Esophagus muscularis mucosa (tissue), 4 donors: Measurements from ENCODE around the gene ORC6. TPM values are rescaled to one million over a fixed set of nuclear protein-coding genes. Genes with fewer than 3 reads are reported as not detected.

Source experiments
- DNase-seq: peaks from one replicate; pipeline ENCODE4 v3.0.0-alpha.2; 2017; ENCODE audit errors: extremely low spot score
- H3K27ac ChIP-seq, 4 donors: fragments of 200-600 bp; sonication (generic); replicated peaks in 1 of 4; 1 replicate in 3 of 4; 2 replicates in 1 of 4; pipeline ENCODE4 v1.5.1; 2016 to 2019; ENCODE audit warnings: mild to moderate bottlenecking in 1 of 4
- H3K27me3 ChIP-seq, 4 donors: fragments of 200-600 bp; sonication (generic); one replicate each; pipeline versions ENCODE4 v1.5.1 to v1.6.0; 2016 to 2019
- H3K36me3 ChIP-seq, 4 donors: fragments of 200-600 bp; sonication (generic); one replicate each; pipeline ENCODE4 v1.5.1; 2016 to 2019
- H3K4me1 ChIP-seq, 4 donors: fragments of 200-600 bp; sonication (generic); one replicate each; pipeline ENCODE4 v1.5.1; 2016 to 2019
- H3K4me3 ChIP-seq, 4 donors: fragments of 200-600 bp; sonication (generic); 1 replicate in 2 of 4; 2 replicates in 2 of 4; pipeline ENCODE4 v1.5.1; 2016 to 2019; ENCODE audit warnings: mild to moderate bottlenecking in 4 of 4, moderate library complexity in 1 of 4
- H3K9me3 ChIP-seq, 4 donors: fragments of 200-600 bp; sonication (generic); 1 replicate in 3 of 4; 2 replicates in 1 of 4; pipeline ENCODE4 v1.5.1; 2016 to 2019
- CTCF ChIP-seq, 3 experiments: fragments of 200-600 bp in 2 of 3; fragments of 450-650 bp in 1 of 3; sonication (generic) in 2 of 3; IDR thresholded peaks; one replicate each; pipeline ENCODE4 v1.5.1; 2017 to 2019; ENCODE audit warnings: antibody characterized with exemption in 3 of 3, mild to moderate bottlenecking in 2 of 3, moderate library complexity in 1 of 3
- EP300 ChIP-seq: sonication (generic); formaldehyde crosslinking; IDR thresholded peaks from one replicate; pipeline ENCODE4 v1.6.1; 2017; ENCODE audit warnings: antibody characterized with exemption
- POLR2A ChIP-seq: fragments of 450-650 bp; IDR thresholded peaks from one replicate; pipeline ENCODE4 v1.6.1; 2017; ENCODE audit warnings: antibody characterized with exemption, moderate library complexity, mild to moderate bottlenecking, low read depth
- POLR2AphosphoS5 ChIP-seq, 2 donors: sonication (generic); formaldehyde crosslinking; IDR thresholded peaks; one replicate each; pipeline ENCODE4 v1.6.1; 2017; ENCODE audit warnings: antibody characterized with exemption in 2 of 2
- WGBS: methylation state at CpG from one replicate; pipeline ENCODE4 v1.1.5; 2018; 5-methylcytosine and 5-hydroxymethylcytosine counted together
- intact Hi-C: fragments of 100-400 bp; cut with DNase I; formaldehyde crosslinking; loops from one replicate; pipeline ENCODE4 v1.15.1; 2023
- total RNA-seq, 4 donors: library from RNA; depleted of rRNA; stranded (reverse); fragments of >200 nt; gene quantifications; one replicate each; pipeline versions ENCODE4 v1.1.0 to v1.2.1, GENCODE V29; 2016

ORC6 gene
- total RNA-seq, 4 donors from 2014 or later = 0.32 to 0.99 (median 0.67) TPM

- intact Hi-C loops = no loop called here
- TF ChIP-seq CTCF (IDR thresholded peaks at IDR 0.05) = no peak
- no peak for TF ChIP-seq POLR2AphosphoS5 (IDR thresholded peaks at IDR 0.05)
- TF ChIP-seq POLR2A = no peak
- TF ChIP-seq EP300 = no peak
- peaks cover 0 to 3% (median 0%) of the 10 kb centered on the region in 4 donors for H3K4me1 ChIP-seq
- WGBS = 64% methylated on average over 3 of the region's 12 CpGs
- no peaks in the 10 kb centered on the region for H3K27me3 ChIP-seq
- H3K36me3 ChIP-seq = peaks cover 0 to 25% (median 0%) of the 10 kb centered on the region in 4 donors
- no peak overlapping the region for H3K4me3 ChIP-seq
- no peak for DNase-seq
- no peaks in the 10 kb centered on the region for H3K9me3 ChIP-seq
- no peak overlapping the region for H3K27ac ChIP-seq
Observed at GRCh38 chr16:46736695-46737094, 47.2 kb downstream of the ORC6 start.

- no peak overlapping the region for H3K4me3 ChIP-seq
- H3K4me1 ChIP-seq = no peaks in the 10 kb centered on the region
- no peak overlapping the region for H3K27ac ChIP-seq
- 92% methylated on average over 13 of the region's 14 CpGs for WGBS
- H3K36me3 ChIP-seq = peaks cover 0 to 20% (median 0%) of the 10 kb centered on the region in 4 donors
- no peak for DNase-seq
- no peaks in the 10 kb centered on the region for H3K9me3 ChIP-seq
- H3K27me3 ChIP-seq = no peaks in the 10 kb centered on the region
- intact Hi-C loops = no loop called here
- TF ChIP-seq EP300 (no peak), POLR2A (no peak), CTCF (IDR thresholded peaks at IDR 0.05) (no peak), POLR2AphosphoS5 (IDR thresholded peaks at IDR 0.05) (no peak)
Observed at GRCh38 chr16:46737621-46738214, 48.3 kb downstream of the ORC6 start.

GRCh38 chr16:46739934-46740333 lies 50.5 kb downstream of the ORC6 start:
- no peak for DNase-seq
- Histone ChIP-seq H3K4me3 (no peak overlapping the region), H3K4me1 (peaks cover 0 to 10% (median 0%) of the 10 kb centered on the region in 4 donors), H3K27me3 (no peaks in the 10 kb centered on the region), H3K27ac (no peak overlapping the region), H3K9me3 (no peaks in the 10 kb centered on the region), H3K36me3 (peaks cover 0 to 20% (median 0%) of the 10 kb centered on the region in 4 donors)
- TF ChIP-seq POLR2A (no peak), CTCF (IDR thresholded peaks at IDR 0.05) (no peak), POLR2AphosphoS5 (IDR thresholded peaks at IDR 0.05) (no peak), EP300 (no peak)
- 65% methylated on average over 2 of the region's 2 CpGs for WGBS
- intact Hi-C loops = no loop called here

- Histone ChIP-seq H3K27ac (peak overlapping the region in 1 of 4 donors; percentile 5), H3K27me3 (peaks cover 0 to 17% (median 0%) of the 10 kb centered on the region in 4 donors), H3K36me3 (peaks cover 0 to 8% (median 0%) of the 10 kb centered on the region in 4 donors), H3K4me1 (peaks cover 0 to 10% (median 3%) of the 10 kb centered on the region in 4 donors), H3K9me3 (no peaks in the 10 kb centered on the region), H3K4me3 (no peak overlapping the region)
- intact Hi-C loops = no loop called here
- DNase-seq = no peak
- TF ChIP-seq POLR2AphosphoS5 (IDR thresholded peaks at IDR 0.05) (no peak), POLR2A (no peak), EP300 (no peak), CTCF (IDR thresholded peaks at IDR 0.05) (no peak)
- 26% methylated on average over 10 of the region's 10 CpGs for WGBS
Observed at GRCh38 chr16:46743232-46743719, 53.8 kb downstream of the ORC6 start.

- Histone ChIP-seq H3K27me3 (peaks cover 0 to 17% (median 0%) of the 10 kb centered on the region in 4 donors), H3K4me1 (peaks cover 0 to 10% (median 7%) of the 10 kb centered on the region in 4 donors), H3K9me3 (no peaks in the 10 kb centered on the region), H3K4me3 (no peak overlapping the region), H3K27ac (no peak overlapping the region), H3K36me3 (no peaks in the 10 kb centered on the region)
- DNase-seq = no peak
- TF ChIP-seq CTCF (IDR thresholded peaks at IDR 0.05) = no peak
- no peak for TF ChIP-seq POLR2AphosphoS5 (IDR thresholded peaks at IDR 0.05)
- no peak for TF ChIP-seq EP300
- no peak for TF ChIP-seq POLR2A
- intact Hi-C loops = no loop called here
- WGBS = 82% methylated on average over 7 of the region's 7 CpGs
Observed at GRCh38 chr16:46745617-46746016, 56.2 kb downstream of the ORC6 start.
